HG02981 (cell line): ENCODE data around the gene EEIG2.
A peak's percentile ranks its signal among the peaks of the same experiment; 100 is the strongest.
"Not testable (repeated sequence)": the region's sequence is repeated elsewhere in the genome, so short reads cannot be mapped to it uniquely, and the experiment has no call there.

Source experiments
- ATAC-seq: cut with Tn5 transposase; IDR thresholded peaks from one replicate; pipeline ENCODE4 v1.9.1; 2021; ENCODE audit warnings: mild to moderate bottlenecking, moderate library complexity; ENCODE audit not compliant: unreplicated experiment

The EEIG2 gene

DNA sequence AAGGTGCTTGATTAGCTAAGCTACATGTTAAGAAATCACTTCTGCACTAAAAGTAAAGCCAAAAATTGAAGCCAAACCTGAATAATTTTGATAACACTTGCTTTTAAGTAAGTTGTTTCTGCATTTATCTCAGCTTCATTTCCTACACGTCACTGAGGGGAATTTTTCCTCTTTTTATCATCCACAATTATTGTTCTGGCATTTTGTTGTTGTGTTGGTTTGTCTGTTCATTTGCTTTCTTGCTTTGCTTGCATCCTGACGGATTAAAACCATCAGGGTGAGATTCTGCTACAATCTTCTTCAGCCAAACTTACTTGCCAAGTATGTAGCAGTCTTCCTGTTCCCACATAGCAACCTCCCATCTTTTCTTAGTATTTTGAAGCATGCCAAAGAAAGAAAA is 18.0 kb upstream of the EEIG2 start:
- ATAC-seq = no peak

DNA sequence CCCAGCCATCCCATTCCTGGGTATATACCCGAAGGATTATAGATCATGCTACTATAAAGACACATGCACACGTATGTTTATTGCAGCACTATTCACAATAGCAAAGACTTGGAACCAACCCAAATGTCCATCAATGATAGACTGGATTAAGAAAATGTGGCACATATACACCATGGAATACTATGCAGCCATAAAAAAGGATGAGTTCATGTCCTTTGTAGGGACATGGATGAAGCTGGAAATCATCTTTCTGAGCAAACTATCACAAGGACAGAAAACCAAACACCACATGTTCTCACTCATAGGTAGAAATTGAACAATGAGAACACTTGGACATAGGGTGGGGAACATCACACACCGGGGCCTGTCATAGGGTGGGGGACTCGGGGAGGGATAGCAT is 12.4 kb upstream of the EEIG2 start:
- ATAC-seq = not testable (repeated sequence)

- peak; percentile 94 for ATAC-seq
Observed at GRCh38 chr1:108551137-108551862, 8.6 kb upstream of the EEIG2 start.

DNA sequence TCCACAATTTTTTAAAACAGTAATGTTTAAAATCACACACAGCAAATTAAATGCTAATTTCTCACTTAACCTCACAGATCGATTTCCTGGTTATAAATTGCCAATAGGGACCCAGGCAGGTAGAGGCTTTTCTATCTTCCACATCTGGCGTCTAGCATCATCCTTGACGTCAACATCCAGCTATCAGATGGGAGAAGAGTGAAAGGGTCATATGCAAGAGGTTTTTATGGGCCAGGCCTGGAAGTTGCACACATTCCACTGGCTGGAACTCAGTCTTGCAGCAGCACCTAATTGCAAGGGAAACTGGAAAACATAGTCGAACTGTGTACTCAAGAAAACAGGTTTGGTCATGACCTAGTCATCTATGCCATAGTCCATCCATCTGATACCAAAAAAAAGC is 6.0 kb upstream of the EEIG2 start:
- no peak for ATAC-seq

DNA sequence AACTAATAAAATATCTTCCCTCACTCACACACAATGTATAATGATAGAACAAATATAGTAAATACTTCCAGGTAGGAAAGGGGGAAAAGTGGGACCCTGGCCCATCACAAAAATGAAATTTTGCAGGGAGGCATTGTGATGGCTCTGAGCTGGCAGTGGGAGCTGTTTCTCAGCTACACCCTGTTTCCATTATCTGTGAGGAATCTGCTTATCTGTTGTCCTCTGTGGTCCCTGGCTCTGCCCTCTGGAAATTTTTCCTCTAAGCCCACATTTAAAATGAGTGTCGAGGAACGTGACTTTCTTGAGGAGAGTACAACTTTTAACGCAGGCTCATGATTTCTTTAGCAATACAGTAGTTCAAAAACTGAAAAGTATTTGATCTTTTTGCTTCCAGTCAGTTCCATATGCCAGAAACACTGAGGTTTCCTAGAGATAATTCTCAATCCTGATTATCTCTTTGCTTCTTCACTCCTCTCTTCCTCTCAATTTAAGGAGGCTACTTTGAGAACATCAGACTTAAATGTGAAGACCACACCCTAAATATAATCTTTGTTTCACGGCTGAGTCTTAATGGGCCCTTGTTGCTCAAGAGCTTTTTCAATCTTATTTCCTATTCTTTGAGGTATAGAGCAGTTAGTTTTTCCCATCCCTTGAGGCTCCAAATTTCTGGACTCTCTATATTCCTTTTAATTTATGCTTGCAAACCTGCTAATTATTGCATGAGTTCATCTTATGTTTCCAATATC is 5.0 kb upstream of the EEIG2 start:
- ATAC-seq = no peak

- no peak for ATAC-seq
Observed at GRCh38 chr1:108556066-108556465, 3.8 kb upstream of the EEIG2 start.

- no peak for ATAC-seq
Observed at GRCh38 chr1:108556499-108556898, 3.4 kb upstream of the EEIG2 start.

DNA sequence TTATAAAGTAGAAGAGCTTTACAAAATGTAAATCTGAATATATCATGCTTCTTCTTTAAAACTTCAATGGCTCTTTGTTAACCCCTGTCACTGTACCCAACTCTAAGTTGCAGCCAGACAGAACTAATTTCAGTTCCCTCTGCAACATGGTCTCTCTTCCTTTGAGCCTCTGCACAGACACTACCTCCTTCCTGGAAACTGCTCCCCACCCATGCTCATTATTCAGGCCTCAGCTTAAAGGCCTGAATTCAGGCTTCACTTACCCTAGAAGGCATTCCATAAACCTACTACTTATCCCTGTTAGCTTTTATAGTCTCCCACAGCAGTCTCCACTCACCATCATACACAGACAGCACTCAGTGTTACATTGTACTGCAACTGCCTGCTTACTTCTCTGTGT is 2.6 kb upstream of the EEIG2 start:
- no peak for ATAC-seq

GRCh38 chr1:108560189-108560873 is 431 bp downstream of the EEIG2 start:
- peak; percentile 33 for ATAC-seq

GRCh38 chr1:108560874-108561459 is 1.1 kb downstream of the EEIG2 start:
- ATAC-seq = peak; percentile 27

DNA sequence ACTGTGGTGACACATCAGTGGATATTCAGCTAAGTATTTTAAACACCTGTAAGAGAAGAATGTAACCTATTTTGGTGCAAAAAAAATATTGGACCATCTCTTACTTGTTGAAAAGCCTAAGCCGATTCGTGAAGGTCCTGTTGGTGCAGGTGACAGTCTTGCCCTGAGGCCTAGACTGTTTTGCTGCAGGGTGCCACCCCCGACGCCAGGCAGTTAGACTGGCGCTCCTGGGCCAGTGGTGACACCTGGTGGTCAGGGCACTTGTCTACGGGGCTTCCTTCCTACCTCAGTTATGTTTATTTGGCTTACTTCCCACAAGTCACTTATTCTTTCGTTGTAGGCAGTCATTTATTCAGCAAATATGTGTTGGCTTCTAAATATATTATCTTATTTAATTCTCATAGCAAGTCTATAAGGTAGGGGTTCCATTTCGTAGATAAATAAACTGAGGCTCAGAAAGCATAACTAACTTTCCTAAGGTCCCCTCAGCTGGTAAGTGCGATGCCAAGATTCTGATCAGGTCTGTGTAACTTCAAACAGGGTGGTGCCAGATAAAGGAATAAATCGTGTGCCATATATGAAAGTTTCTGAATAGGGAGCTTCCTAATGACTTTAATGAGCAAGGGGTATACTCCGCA is 1.9 kb downstream of the EEIG2 start:
- ATAC-seq = peak; percentile 46

DNA sequence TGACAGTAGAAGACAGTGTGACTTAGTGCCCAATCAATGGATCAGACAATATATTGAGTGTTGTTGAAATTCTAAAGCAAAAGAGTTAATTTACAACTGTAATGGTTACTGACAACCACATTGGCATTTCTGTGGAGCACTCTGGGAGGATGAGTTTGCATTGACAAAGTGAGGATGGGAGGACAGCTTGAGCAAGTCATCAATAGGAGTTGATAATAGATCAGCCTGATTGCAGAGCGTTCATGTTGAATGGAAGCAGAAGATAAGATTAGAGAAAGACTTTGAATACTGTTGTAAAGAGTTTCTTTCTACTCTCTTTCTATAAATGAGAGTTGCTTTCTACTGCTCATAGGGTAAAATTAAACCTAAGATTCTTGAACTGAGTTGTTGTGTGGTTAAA is 3.9 kb downstream of the EEIG2 start:
- ATAC-seq = no peak

GRCh38 chr1:108565081-108565480 is 5.2 kb downstream of the EEIG2 start:
- no peak for ATAC-seq

DNA sequence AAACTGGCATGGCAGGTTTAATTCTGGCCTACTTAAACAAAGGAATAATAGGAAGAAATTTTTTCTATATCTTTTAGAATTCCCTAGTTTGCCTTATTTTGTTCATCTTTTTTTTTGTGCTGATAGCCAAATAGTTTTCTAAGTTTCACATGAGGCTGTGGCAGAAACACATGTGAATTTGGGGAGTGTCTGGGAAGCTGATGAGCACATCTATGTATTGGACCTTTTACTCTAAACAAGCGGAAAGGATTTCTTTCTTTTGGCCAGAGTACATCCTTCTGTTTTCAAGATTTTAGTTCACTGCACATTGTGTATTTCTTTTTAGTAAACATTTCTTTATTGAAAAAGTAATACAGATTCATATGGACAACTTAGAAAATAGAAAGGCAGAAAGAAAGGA is 5.6 kb downstream of the EEIG2 start:
- ATAC-seq = no peak

- no peak for ATAC-seq
Observed at GRCh38 chr1:108568589-108568988, 8.7 kb downstream of the EEIG2 start.

- ATAC-seq = no peak
Observed at GRCh38 chr1:108569097-108569728, 9.3 kb downstream of the EEIG2 start.

DNA sequence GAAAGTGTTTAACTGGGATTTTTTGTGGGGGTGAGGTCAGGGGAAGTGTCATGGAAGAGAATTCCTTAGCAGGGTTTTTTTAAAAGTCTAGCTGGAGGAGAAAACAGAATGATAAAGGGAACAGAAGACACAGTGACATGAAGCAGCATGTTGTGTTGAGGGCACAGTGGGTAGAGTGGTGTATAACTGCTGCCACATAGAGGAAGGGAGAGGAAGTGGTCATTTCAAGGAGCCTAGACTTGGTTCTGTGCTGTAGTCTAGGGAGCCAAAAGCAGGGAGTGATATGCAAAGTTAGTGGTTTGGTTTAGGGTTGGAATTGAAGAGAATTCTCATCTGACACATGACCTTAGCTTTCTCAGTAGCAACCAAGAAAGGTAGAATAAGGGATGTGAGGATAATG is 10.2 kb downstream of the EEIG2 start:
- peak; percentile 98 for ATAC-seq

- no peak for ATAC-seq
Observed at GRCh38 chr1:108570998-108571401, 11.1 kb downstream of the EEIG2 start.

- ATAC-seq = no peak
Observed at GRCh38 chr1:108572182-108572581, 12.3 kb downstream of the EEIG2 start.

DNA sequence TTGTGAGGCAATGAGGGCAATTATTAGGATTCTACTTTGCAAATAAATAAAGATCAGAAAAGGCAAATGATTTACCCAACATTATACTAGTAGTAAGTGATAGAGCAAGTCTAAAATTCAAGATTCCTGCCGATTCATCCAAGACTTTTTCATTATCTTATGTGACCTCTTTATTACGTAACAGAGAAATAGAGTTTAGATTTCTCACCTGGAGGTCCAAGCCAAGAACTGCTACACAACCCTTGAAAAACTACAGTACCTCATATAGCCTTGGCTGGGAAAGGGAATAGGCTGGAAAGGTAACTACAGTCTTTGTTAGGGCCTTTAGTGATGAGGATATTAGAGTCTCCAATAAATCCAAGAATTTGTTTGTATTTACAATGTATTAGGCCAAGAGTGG is 13.3 kb downstream of the EEIG2 start:
- no peak for ATAC-seq

GRCh38 chr1:108574008-108574407 is 14.1 kb downstream of the EEIG2 start:
- ATAC-seq = no peak
